Measurements from ENCODE around the gene GJC1.
"Not testable (repeated sequence)": the region's sequence is repeated elsewhere in the genome, so short reads cannot be mapped to it uniquely, and the experiment has no call there.

Gene GJC1

GRCh38 chr17:44842748-44843147 is 12.7 kb upstream of the GJC1 start:
- no peaks in the 10 kb centered on the region for H3K9me3 ChIP-seq (ENCODE audit: control insufficient read depth, insufficient read depth, low read length)
- H3K4me1 ChIP-seq (ENCODE audit: control insufficient read depth, insufficient read depth, low read length) = peaks cover 13% of the 10 kb centered on the region
- H3K4me3 ChIP-seq (ENCODE audit: low read depth, low read length) = peak overlapping the region; percentile 3
- no peaks in the 10 kb centered on the region for H3K36me3 ChIP-seq (ENCODE audit: control insufficient read depth, insufficient read depth, low read length)
- H3K9ac ChIP-seq (ENCODE audit: low read depth, low read length) = no peak overlapping the region
- no peaks in the 10 kb centered on the region for H3K27me3 ChIP-seq (ENCODE audit: control insufficient read depth, insufficient read depth, low read length)

GRCh38 chr17:44840936-44841335 is 10.8 kb upstream of the GJC1 start:
- no peaks in the 10 kb centered on the region for H3K27me3 ChIP-seq (ENCODE audit: control insufficient read depth, insufficient read depth, low read length)
- H3K4me1 ChIP-seq (ENCODE audit: control insufficient read depth, insufficient read depth, low read length) = peaks cover 13% of the 10 kb centered on the region
- no peak overlapping the region for H3K9ac ChIP-seq (ENCODE audit: low read depth, low read length)
- H3K36me3 ChIP-seq (ENCODE audit: control insufficient read depth, insufficient read depth, low read length) = no peaks in the 10 kb centered on the region
- no peak overlapping the region for H3K4me3 ChIP-seq (ENCODE audit: low read depth, low read length)
- H3K9me3 ChIP-seq (ENCODE audit: control insufficient read depth, insufficient read depth, low read length) = no peaks in the 10 kb centered on the region

GRCh38 chr17:44840274-44840673 is 10.2 kb upstream of the GJC1 start:
- Histone ChIP-seq H3K4me1 (ENCODE audit: control insufficient read depth, insufficient read depth, low read length) (peaks cover 13% of the 10 kb centered on the region), H3K9ac (ENCODE audit: low read depth, low read length) (no peak overlapping the region), H3K36me3 (ENCODE audit: control insufficient read depth, insufficient read depth, low read length) (no peaks in the 10 kb centered on the region), H3K27me3 (ENCODE audit: control insufficient read depth, insufficient read depth, low read length) (no peaks in the 10 kb centered on the region), H3K4me3 (ENCODE audit: low read depth, low read length) (no peak overlapping the region), H3K9me3 (ENCODE audit: control insufficient read depth, insufficient read depth, low read length) (no peaks in the 10 kb centered on the region)

GRCh38 chr17:44837196-44837595 is 7.1 kb upstream of the GJC1 start:
- H3K9ac ChIP-seq (ENCODE audit: low read depth, low read length) = no peak overlapping the region
- H3K36me3 ChIP-seq (ENCODE audit: control insufficient read depth, insufficient read depth, low read length) = no peaks in the 10 kb centered on the region
- H3K4me1 ChIP-seq (ENCODE audit: control insufficient read depth, insufficient read depth, low read length) = no peaks in the 10 kb centered on the region
- H3K27me3 ChIP-seq (ENCODE audit: control insufficient read depth, insufficient read depth, low read length) = no peaks in the 10 kb centered on the region
- H3K4me3 ChIP-seq (ENCODE audit: low read depth, low read length) = no peak overlapping the region
- no peaks in the 10 kb centered on the region for H3K9me3 ChIP-seq (ENCODE audit: control insufficient read depth, insufficient read depth, low read length)

DNA sequence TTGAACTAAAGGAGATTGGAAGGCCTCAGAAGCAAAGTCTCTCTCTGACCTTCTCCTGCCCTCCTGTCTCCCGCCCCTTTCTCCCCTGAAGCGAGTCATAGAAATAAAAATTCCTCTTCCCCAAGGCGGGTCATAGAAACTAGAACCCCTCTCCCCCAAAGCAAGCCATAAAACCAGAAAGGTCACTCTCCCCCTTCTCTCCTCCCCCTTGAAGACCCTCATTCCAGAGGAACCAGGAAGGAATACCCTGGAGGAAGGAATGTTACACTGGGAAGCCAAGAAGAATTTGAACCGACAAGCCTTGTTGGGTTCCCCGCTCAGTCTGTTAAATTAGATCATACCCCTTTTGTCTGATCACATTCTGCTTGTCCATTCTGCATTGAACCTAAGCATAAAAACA is 2.7 kb upstream of the GJC1 start:
- Histone ChIP-seq H3K27me3 (ENCODE audit: control insufficient read depth, insufficient read depth, low read length) (no peaks in the 10 kb centered on the region), H3K9me3 (ENCODE audit: control insufficient read depth, insufficient read depth, low read length) (no peaks in the 10 kb centered on the region), H3K9ac (ENCODE audit: low read depth, low read length) (no peak overlapping the region), H3K4me3 (ENCODE audit: low read depth, low read length) (no peak overlapping the region), H3K4me1 (ENCODE audit: control insufficient read depth, insufficient read depth, low read length) (peaks cover 8% of the 10 kb centered on the region), H3K36me3 (ENCODE audit: control insufficient read depth, insufficient read depth, low read length) (no peaks in the 10 kb centered on the region)

DNA sequence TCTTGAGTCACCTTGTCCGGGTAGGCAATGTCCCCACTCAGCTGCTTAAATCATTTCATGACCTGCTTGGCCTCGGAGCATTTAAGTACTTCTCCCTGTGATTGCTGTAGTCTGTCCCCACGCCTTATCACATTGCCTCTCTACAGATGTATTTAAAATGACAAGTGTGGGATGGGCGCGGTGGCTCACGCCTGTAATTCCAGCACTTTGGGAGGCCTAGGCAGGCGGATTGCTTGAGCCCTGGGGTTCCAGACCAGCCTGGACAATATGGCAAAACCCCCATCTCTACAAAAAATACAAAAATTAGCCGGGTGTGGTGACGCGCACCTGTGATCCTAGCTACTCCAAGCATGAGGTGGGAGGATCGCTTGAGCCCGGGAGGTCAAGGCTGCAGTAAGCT is 1.3 kb upstream of the GJC1 start:
- Histone ChIP-seq H3K9me3 (ENCODE audit: control insufficient read depth, insufficient read depth, low read length) (no peaks in the 10 kb centered on the region), H3K4me3 (ENCODE audit: low read depth, low read length) (peak overlapping the region; percentile 72), H3K36me3 (ENCODE audit: control insufficient read depth, insufficient read depth, low read length) (no peaks in the 10 kb centered on the region), H3K4me1 (ENCODE audit: control insufficient read depth, insufficient read depth, low read length) (peaks cover 8% of the 10 kb centered on the region), H3K9ac (ENCODE audit: low read depth, low read length) (no peak overlapping the region), H3K27me3 (ENCODE audit: control insufficient read depth, insufficient read depth, low read length) (no peaks in the 10 kb centered on the region)

DNA sequence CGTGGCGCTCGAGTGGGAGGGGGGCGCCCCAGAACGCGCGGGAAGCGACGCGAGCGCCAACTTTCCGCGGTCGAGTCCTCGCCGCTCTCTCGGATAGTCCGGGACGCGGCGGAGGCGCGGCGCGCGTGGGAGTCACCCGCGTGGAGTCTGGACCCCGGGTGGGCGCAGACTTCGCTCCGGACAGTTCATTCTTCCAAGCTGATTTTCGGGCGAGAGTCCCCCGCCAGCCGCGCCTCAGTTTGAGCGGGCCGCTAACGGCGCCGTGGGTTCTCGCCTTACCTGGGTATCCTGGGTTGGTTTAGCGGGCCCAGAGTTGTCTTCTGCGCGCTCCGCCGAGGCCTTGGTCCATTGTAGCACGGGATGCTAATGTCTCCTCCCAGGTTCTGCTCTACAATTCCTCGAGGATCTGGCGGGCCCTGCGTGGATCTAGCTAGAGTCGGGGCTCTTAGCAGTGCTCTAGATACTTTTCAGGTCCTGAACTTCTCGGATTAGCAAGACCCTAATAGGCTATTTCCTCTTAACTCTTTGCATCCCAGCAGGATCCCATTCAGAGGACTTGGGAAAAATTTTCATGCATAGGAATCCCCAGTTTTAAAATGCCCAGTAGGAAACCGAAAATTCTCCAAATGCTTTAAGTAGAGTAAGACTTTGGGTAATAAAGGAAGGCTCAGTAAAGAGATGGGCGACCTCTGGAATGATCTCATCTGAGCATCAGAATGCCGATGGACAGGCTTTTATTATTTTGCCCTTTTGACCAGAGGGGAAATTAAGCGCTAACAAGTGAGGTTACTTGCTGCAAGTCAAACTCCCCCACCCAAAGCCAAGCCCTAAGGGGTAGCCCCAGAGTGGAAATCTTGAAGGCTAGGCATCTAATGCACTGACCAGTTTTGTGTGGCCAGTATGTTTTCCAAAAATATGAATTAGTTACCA is 537 bp upstream of the GJC1 start:
- Histone ChIP-seq H3K4me3 (ENCODE audit: low read depth, low read length) (peak overlapping the region; percentile 72), H3K4me1 (ENCODE audit: control insufficient read depth, insufficient read depth, low read length) (peaks cover 8% of the 10 kb centered on the region), H3K9ac (ENCODE audit: low read depth, low read length) (peak overlapping the region; percentile 77), H3K36me3 (ENCODE audit: control insufficient read depth, insufficient read depth, low read length) (no peaks in the 10 kb centered on the region), H3K27me3 (ENCODE audit: control insufficient read depth, insufficient read depth, low read length) (no peaks in the 10 kb centered on the region), H3K9me3 (ENCODE audit: control insufficient read depth, insufficient read depth, low read length) (no peaks in the 10 kb centered on the region)

- H3K9me3 ChIP-seq (ENCODE audit: control insufficient read depth, insufficient read depth, low read length) = no peaks in the 10 kb centered on the region
- peaks cover 8% of the 10 kb centered on the region for H3K4me1 ChIP-seq (ENCODE audit: control insufficient read depth, insufficient read depth, low read length)
- no peaks in the 10 kb centered on the region for H3K27me3 ChIP-seq (ENCODE audit: control insufficient read depth, insufficient read depth, low read length)
- peak overlapping the region; percentile 80 for H3K9ac ChIP-seq (ENCODE audit: low read depth, low read length)
- H3K4me3 ChIP-seq (ENCODE audit: low read depth, low read length) = peak overlapping the region; percentile 60
- no peaks in the 10 kb centered on the region for H3K36me3 ChIP-seq (ENCODE audit: control insufficient read depth, insufficient read depth, low read length)
Measured at GRCh38 chr17:44828919-44829522, 1.1 kb downstream of the GJC1 start.

DNA sequence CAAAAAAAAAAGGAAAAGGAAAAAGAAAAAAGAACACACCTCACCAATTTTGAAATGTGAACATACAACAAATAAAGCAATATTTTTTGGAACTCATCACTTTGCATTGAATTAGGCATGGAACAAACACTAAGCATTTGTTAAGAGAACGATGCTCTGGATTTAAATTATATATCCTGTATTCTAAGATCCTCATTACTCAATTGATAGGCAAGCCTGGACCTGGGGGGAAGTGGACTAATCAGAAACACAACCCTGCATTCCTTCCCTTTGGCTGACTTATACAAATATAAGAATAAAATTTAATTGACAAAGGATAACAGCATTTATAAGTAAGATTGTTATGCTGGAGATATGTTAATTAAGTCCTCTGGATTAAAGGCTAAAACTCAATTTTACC is 2.2 kb downstream of the GJC1 start:
- Histone ChIP-seq H3K27me3 (ENCODE audit: control insufficient read depth, insufficient read depth, low read length) (no peaks in the 10 kb centered on the region), H3K9ac (ENCODE audit: low read depth, low read length) (no peak overlapping the region), H3K4me3 (ENCODE audit: low read depth, low read length) (peak overlapping the region; percentile 60), H3K4me1 (ENCODE audit: control insufficient read depth, insufficient read depth, low read length) (peaks cover 8% of the 10 kb centered on the region), H3K36me3 (ENCODE audit: control insufficient read depth, insufficient read depth, low read length) (no peaks in the 10 kb centered on the region), H3K9me3 (ENCODE audit: control insufficient read depth, insufficient read depth, low read length) (no peaks in the 10 kb centered on the region)

GRCh38 chr17:44826123-44826790 is 3.8 kb downstream of the GJC1 start:
- H3K4me3 ChIP-seq (ENCODE audit: low read depth, low read length) = no peak overlapping the region
- no peaks in the 10 kb centered on the region for H3K27me3 ChIP-seq (ENCODE audit: control insufficient read depth, insufficient read depth, low read length)
- no peaks in the 10 kb centered on the region for H3K9me3 ChIP-seq (ENCODE audit: control insufficient read depth, insufficient read depth, low read length)
- no peaks in the 10 kb centered on the region for H3K36me3 ChIP-seq (ENCODE audit: control insufficient read depth, insufficient read depth, low read length)
- H3K9ac ChIP-seq (ENCODE audit: low read depth, low read length) = no peak overlapping the region
- peaks cover 8% of the 10 kb centered on the region for H3K4me1 ChIP-seq (ENCODE audit: control insufficient read depth, insufficient read depth, low read length)

DNA sequence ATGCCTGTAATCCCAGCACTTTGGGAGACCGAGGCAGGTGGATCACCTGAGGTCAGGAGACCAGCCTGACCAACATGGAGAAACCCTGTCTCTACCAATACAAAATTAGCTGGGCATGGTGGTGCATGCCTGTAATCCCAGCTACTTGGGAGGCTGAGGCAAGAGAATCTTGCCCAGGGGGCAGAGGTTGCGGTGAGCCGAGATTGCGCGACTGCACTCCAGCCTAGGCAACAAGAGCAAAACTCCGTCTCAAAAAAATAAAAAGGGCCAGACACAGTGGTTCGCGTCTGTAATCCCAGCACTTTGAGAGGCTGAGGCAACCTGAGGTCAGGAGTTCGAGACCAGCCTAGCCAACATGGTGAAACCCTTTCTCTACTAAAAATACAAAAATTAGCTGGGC is 4.9 kb downstream of the GJC1 start:
- H3K27me3 ChIP-seq (ENCODE audit: control insufficient read depth, insufficient read depth, low read length); H3K9ac ChIP-seq (ENCODE audit: low read depth, low read length); H3K4me1 ChIP-seq (ENCODE audit: control insufficient read depth, insufficient read depth, low read length); H3K4me3 ChIP-seq (ENCODE audit: low read depth, low read length); H3K36me3 ChIP-seq (ENCODE audit: control insufficient read depth, insufficient read depth, low read length); H3K9me3 ChIP-seq (ENCODE audit: control insufficient read depth, insufficient read depth, low read length): not testable (repeated sequence)
